Urinary bladder (tissue), 4 donors: ENCODE data around the gene TRDMT1. TPM values are rescaled to one million over a fixed set of nuclear protein-coding genes. Genes with fewer than 3 reads are reported as not detected.
"Not testable (repeated sequence)": the region's sequence is repeated elsewhere in the genome, so short reads cannot be mapped to it uniquely, and the experiment has no call there.

Source experiments
- DNase-seq: peaks from one replicate; pipeline ENCODE4 v3.0.0-alpha.2; 2015; ENCODE audit errors: extremely low spot score
- H3K27ac ChIP-seq: one replicate; pipeline ENCODE4 v1.5.1; 2013; ENCODE audit warnings: low read depth, mild to moderate bottlenecking, moderate library complexity
- H3K36me3 ChIP-seq: one replicate; pipeline ENCODE4 v1.6.1; 2013; ENCODE audit warnings: mild to moderate bottlenecking, moderate library complexity; ENCODE audit not compliant: insufficient read depth
- H3K4me1 ChIP-seq: one replicate; pipeline ENCODE4 v1.6.1; 2013; ENCODE audit warnings: mild to moderate bottlenecking, moderate library complexity; ENCODE audit not compliant: insufficient read depth
- H3K4me3 ChIP-seq: one replicate; pipeline ENCODE4 v1.5.1; 2013; ENCODE audit warnings: low read depth, low read length
- WGBS: extraction: QIAGEN DNeasy Blood & Tissue Kit; methylation state at CpG from one replicate; pipeline ENCODE4 v1.1.7; 2013; 5-methylcytosine and 5-hydroxymethylcytosine counted together
- polyA plus RNA-seq: library from polyadenylated mRNA; stranded (reverse); fragments of 200-250 nt; gene quantifications from one replicate; pipeline ENCODE4 v1.2.3, GENCODE V29; 2013
- total RNA-seq: library from RNA; depleted of rRNA; stranded (reverse); fragments of >200 nt; gene quantifications from one replicate; pipeline ENCODE4 v1.2.3, GENCODE V29; 2014
- donor health status: healthy with polysubstance abuse.
- donor health status: healthy.

The TRDMT1 gene
- total and polyA plus RNA-seq, 2 donors: 3.0 to 31.5 TPM

DNA sequence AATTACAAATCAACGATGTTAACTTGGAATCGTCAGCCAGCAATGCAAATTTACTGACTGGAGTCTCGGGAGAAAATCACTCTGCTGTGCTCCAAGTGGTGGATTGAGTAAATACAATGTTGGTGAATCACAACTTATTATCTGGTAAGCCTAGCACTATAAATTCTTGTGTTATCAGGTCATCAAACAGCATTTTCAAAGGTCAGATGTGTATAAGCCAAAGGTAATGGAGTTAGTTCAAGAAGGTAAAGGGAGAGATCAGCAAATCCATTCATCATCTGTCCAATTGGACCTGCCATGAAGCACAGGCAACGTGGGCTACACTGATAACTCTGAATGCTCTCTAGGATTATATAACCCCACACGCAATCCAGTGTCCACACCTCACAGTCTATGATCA, 85.8 kb downstream of the TRDMT1 start:
- Histone ChIP-seq H3K4me1 (no peaks in the 10 kb centered on the region), H3K27ac (no peak overlapping the region), H3K36me3 (no peaks in the 10 kb centered on the region), H3K4me3 (no peak overlapping the region)
- 63% methylated on average over 5 of the region's 5 CpGs for WGBS
- DNase-seq: no peak

DNA sequence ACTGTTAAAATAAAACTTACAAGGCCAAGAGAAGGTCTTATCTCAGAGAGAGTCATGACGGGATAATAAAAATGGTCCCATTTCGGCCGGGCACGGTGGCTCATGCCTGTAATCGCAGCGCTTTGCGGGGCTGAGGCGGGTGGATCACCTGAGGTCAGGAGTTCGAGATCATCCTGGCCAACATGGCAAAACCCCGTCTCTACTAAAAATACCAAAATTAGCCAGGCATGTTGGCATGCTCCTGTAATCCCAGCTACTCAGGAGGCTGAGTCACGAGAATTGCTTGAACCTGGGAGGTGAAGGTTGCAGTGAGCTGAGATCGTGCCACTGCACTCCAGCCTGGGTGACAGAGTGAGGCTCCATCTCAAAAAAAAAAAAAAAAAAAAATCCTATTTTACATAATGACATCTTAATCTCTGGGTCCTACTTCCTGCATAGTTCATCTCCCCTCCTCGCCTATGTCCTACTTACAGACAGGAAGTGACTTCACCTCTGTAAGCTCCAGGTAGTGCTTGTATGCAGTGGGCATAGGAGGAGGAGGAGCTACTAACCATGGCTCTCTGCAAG, 86.5 kb downstream of the TRDMT1 start:
- H3K36me3 ChIP-seq, H3K4me3 ChIP-seq, H3K4me1 ChIP-seq, DNase-seq, H3K27ac ChIP-seq: not testable (repeated sequence)
- 81% methylated on average over 13 of the region's 13 CpGs for WGBS

DNA sequence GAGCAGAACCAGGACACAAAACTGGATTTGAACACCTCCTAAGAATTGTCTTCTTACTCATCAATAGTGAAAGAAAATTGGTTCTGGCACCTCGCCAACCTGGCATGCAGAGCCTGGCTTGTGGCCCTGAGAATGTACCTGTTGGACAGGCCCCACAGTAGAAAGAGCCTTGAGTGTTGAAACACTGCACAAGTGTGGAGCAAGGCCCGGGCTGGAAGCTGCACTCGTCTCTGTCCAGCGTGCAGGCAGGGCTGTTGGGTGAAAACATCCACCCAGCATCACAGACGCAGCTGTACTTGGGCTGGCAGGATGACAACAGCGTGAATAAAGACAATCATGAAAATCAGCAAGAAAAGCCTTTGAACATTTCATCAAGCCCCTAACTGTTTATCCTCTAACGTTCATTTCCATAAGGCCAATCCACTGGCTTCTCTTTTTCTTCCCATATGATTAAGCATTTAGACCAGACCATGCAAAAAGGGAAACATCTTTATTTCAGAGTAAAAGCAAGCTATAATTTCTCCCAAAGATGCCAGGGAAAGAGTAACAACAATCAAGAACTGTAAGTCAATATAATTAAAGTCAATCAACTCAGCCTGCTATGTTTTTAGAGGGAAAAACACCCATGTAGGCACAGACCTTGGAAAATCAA, 87.5 kb downstream of the TRDMT1 start:
- WGBS: 35% methylated on average over 7 of the region's 7 CpGs
- H3K4me3 ChIP-seq: no peak overlapping the region
- DNase-seq: no peak
- no peaks in the 10 kb centered on the region for H3K4me1 ChIP-seq
- H3K36me3 ChIP-seq: no peaks in the 10 kb centered on the region
- H3K27ac ChIP-seq: no peak overlapping the region

- Histone ChIP-seq H3K4me1 (no peaks in the 10 kb centered on the region), H3K27ac (no peak overlapping the region), H3K4me3 (no peak overlapping the region), H3K36me3 (no peaks in the 10 kb centered on the region)
- DNase-seq: no peak
- WGBS: 92% methylated on average over 4 of the region's 4 CpGs
Measured at GRCh38 chr10:17113346-17113745, 88.1 kb downstream of the TRDMT1 start.

DNA sequence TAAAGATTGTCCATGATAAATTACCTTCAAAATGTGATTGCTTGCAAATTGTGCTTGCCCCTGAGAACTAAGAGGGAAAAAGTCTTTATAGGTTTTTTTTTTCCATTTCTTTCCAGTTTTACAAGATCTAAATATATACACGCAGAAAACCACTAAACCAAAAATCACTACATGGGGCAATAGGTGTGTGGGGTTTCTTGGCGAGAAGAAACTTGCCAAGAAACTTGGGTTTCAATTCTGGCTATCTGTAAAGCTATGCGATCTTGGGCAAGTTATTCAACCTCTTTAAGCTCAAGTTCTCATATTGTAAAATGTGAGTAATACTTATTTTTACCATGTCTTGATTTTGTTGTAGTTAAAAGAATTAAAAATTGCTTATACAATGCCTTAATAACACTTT, 88.9 kb downstream of the TRDMT1 start:
- DNase-seq: no peak
- Histone ChIP-seq H3K36me3 (no peaks in the 10 kb centered on the region), H3K4me1 (no peaks in the 10 kb centered on the region), H3K4me3 (no peak overlapping the region), H3K27ac (no peak overlapping the region)
- WGBS: 70% methylated on average over 3 of the region's 3 CpGs

DNA sequence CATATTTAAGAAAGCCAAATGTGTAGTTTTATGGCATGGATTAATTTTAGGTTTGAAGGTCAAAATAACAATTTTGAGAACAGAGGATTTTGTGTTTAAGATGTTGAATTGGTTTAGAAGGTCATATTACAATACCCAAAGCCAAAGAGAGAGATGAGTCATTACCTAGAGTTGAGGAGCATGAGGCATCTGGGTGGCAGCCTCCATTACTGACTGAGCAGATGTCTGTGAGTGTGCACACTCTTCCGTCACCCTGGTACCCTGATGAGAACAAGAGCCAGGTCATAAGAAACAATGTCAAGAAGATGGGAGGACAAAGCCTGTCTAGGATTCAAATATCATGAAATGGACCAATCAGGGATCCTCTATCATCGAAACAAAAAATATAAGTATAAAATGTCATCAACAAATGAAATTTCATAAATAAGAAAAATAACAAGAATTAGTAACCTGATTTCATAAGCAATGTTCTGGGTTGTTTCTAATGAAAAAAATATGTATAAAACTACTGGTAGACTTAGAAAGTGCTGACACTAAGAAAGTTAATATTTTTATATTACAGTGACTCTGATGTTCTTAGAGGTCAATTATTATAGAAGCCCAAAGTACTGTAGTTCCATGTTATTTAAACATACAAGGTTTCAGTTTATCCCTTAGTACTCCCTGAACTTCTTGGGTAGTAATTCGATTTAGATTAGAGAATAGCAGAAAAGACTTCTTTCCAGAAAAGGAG, 91.8 kb downstream of the TRDMT1 start:
- no peak for DNase-seq
- 92% methylated on average over 3 of the region's 3 CpGs for WGBS

DNA sequence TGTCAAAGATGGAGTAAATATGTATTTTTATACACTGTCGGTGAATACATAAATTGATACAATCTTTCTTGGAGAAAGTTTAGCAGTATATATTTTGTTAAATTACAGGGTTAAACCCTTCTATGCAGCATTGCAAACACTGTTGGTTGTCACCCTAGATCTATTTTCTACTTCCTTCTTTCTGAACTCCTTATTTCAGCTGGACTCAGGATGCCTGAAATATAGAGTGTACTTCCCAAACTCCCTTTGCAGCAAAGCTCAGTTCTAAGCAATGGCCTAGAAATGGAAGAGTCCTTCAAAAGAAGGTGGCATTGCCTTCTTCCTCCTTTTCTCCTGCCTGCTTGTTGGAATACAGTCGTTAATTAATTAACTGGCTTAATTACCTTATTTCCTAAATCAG, 92.4 kb downstream of the TRDMT1 start:
- 85% methylated on average over 2 of the region's 2 CpGs for WGBS
- no peak for DNase-seq
- Histone ChIP-seq H3K27ac (no peak overlapping the region), H3K4me3 (no peak overlapping the region), H3K4me1 (no peaks in the 10 kb centered on the region), H3K36me3 (no peaks in the 10 kb centered on the region)

More for the DNA sequence above, 91.8 kb downstream of the TRDMT1 start:
- no peak overlapping the region for H3K27ac ChIP-seq
- no peak overlapping the region for H3K4me3 ChIP-seq
- no peaks in the 10 kb centered on the region for H3K36me3 ChIP-seq
- H3K4me1 ChIP-seq: no peaks in the 10 kb centered on the region

GRCh38 chr10:17106991-17107390, 94.5 kb downstream of the TRDMT1 start:
- no peaks in the 10 kb centered on the region for H3K36me3 ChIP-seq
- DNase-seq: no peak
- WGBS: 82% methylated on average over 5 of the region's 5 CpGs
- H3K4me3 ChIP-seq: no peak overlapping the region
- no peaks in the 10 kb centered on the region for H3K4me1 ChIP-seq
- no peak overlapping the region for H3K27ac ChIP-seq

GRCh38 chr10:17101910-17102266, 99.6 kb downstream of the TRDMT1 start:
- Histone ChIP-seq H3K4me1 (no peaks in the 10 kb centered on the region), H3K4me3 (no peak overlapping the region), H3K27ac (no peak overlapping the region), H3K36me3 (no peaks in the 10 kb centered on the region)
- DNase-seq: no peak

DNA sequence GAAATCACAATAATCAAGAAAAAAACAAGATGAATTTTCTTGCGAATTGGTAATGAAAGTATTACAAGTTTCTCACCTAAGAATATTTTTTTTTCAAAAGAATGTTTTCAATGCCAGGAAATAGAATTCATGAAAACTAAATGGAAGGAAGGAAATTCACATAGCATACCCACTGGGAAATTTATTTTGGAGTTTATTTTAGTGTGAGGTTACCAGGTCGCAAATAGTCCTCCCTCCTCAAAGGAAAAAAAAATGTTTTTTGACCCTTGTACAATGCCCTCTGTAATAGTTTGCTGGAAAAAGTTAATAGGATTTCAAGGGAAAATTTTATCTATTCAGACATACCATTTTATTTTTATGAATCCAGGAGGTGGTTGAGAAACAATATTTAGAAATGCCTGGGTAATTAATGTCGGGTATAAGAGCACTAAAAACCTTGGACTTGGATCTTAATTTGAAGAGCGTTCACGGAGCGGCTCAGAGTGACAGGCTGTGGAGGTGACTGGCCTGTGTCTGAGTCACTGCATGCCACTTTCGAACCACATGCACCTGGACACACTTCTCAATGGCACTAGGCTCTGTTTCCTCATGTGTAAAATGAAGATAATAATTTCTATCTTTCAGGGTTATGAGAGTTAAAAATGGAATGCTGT, 100.1 kb downstream of the TRDMT1 start:
- H3K4me3 ChIP-seq: no peak overlapping the region

DNA sequence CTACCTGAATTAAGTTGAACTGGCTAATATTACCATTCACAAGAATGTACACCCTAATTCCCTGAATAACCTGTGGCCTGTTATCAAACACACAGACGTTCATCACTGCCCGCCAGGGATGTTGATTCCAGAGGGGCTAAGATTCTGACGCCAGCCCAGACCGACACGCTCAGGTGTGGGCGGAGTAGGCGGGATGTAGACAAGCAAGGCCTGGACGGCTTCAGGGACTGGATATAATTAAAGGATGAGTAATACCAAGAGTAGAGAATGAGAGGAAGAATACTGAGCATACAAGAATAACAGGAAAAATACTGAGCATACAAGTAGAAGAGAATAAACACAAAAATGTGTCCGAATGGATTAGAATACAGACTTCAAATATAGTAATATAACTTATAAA, 100.9 kb downstream of the TRDMT1 start:
- H3K4me3 ChIP-seq: no peak overlapping the region
- no peak for DNase-seq
- H3K27ac ChIP-seq: no peak overlapping the region
- no peaks in the 10 kb centered on the region for H3K36me3 ChIP-seq
- H3K4me1 ChIP-seq: no peaks in the 10 kb centered on the region
- WGBS: 85% methylated on average over 9 of the region's 9 CpGs

More for the DNA sequence above, 100.1 kb downstream of the TRDMT1 start:
- H3K27ac ChIP-seq: no peak overlapping the region
- no peaks in the 10 kb centered on the region for H3K4me1 ChIP-seq
- 81% methylated on average over 7 of the region's 7 CpGs for WGBS
- H3K36me3 ChIP-seq: no peaks in the 10 kb centered on the region
- DNase-seq: no peak

GRCh38 chr10:17098012-17098411, 103.5 kb downstream of the TRDMT1 start:
- H3K4me1 ChIP-seq: no peaks in the 10 kb centered on the region
- WGBS: 95% methylated on average over 3 of the region's 3 CpGs
- no peaks in the 10 kb centered on the region for H3K36me3 ChIP-seq
- no peak overlapping the region for H3K27ac ChIP-seq
- no peak overlapping the region for H3K4me3 ChIP-seq
- DNase-seq: no peak
